HG03066 (cell line): ENCODE data around the gene LOX.
"Not testable (repeated sequence)": the region's sequence is repeated elsewhere in the genome, so short reads cannot be mapped to it uniquely, and the experiment has no call there.

Experiments
- ATAC-seq: cut with Tn5 transposase; IDR thresholded peaks from one replicate; pipeline ENCODE4 v1.9.1; 2021; ENCODE audit warnings: low read depth; ENCODE audit not compliant: unreplicated experiment

LOX gene

GRCh38 chr5:122099060-122099790 is 21.2 kb upstream of the LOX start:
- no peak for ATAC-seq

GRCh38 chr5:122097391-122097790 is 19.3 kb upstream of the LOX start:
- no peak for ATAC-seq

- ATAC-seq = no peak
Observed at GRCh38 chr5:122095158-122095557, 17.1 kb upstream of the LOX start.

- ATAC-seq = not testable (repeated sequence)
Observed at GRCh38 chr5:122094251-122094650, 16.2 kb upstream of the LOX start.

- no peak for ATAC-seq
Observed at GRCh38 chr5:122093415-122094180, 15.5 kb upstream of the LOX start.

- ATAC-seq = no peak
Observed at GRCh38 chr5:122091936-122092600, 14.0 kb upstream of the LOX start.

- ATAC-seq = no peak
Observed at GRCh38 chr5:122089096-122090013, 11.3 kb upstream of the LOX start.

- ATAC-seq = no peak
Observed at GRCh38 chr5:122085041-122085440, 7.0 kb upstream of the LOX start.

GRCh38 chr5:122083535-122083934 is 5.5 kb upstream of the LOX start:
- ATAC-seq = no peak

GRCh38 chr5:122081541-122081940 is 3.5 kb upstream of the LOX start:
- ATAC-seq = no peak

- peak; percentile 31 for ATAC-seq
Observed at GRCh38 chr5:122077366-122078115, 518 bp downstream of the LOX start.

- peak; percentile 64 for ATAC-seq
Observed at GRCh38 chr5:122076669-122077365, 1.2 kb downstream of the LOX start.

- no peak for ATAC-seq
Observed at GRCh38 chr5:122076050-122076461, 2.0 kb downstream of the LOX start.

- ATAC-seq = no peak
Observed at GRCh38 chr5:122073864-122074263, 4.2 kb downstream of the LOX start.

- ATAC-seq = no peak
Observed at GRCh38 chr5:122073018-122073417, 5.0 kb downstream of the LOX start.

- no peak for ATAC-seq
Observed at GRCh38 chr5:122067390-122067789, 10.7 kb downstream of the LOX start.

- ATAC-seq = no peak
Observed at GRCh38 chr5:122064992-122065391, 13.1 kb downstream of the LOX start.

GRCh38 chr5:122063836-122064235 is 14.2 kb downstream of the LOX start:
- no peak for ATAC-seq

GRCh38 chr5:122062205-122062604 is 15.9 kb downstream of the LOX start:
- ATAC-seq = no peak
